H9 (cell line): ENCODE data around the gene DHCR7. TPM values are rescaled to one million over a fixed set of nuclear protein-coding genes. Genes with fewer than 3 reads are reported as not detected.

ENCODE experiments used
- DNase-seq: peaks from one replicate; pipeline ENCODE4 v3.0.0-alpha.2; 2017
- H2AFZ ChIP-seq: one replicate; pipeline ENCODE4 v1.6.1; 2013; ENCODE audit warnings: mild to moderate bottlenecking, low read length, control low read depth, moderate library complexity
- H2AK5ac ChIP-seq: 2 replicates; pipeline ENCODE4 v1.6.1; 2013; ENCODE audit warnings: low read length, control low read depth, mixed read lengths; ENCODE audit not compliant: insufficient read length
- H2BK120ac ChIP-seq: one replicate; pipeline ENCODE4 v1.6.1; 2013; ENCODE audit warnings: low read depth, mild to moderate bottlenecking, low read length, control low read depth, inconsistent platforms; ENCODE audit not compliant: poor library complexity, severe bottlenecking
- H2BK12ac ChIP-seq: 2 replicates; pipeline ENCODE4 v1.6.1; 2013; ENCODE audit warnings: low read length, control low read depth, mixed read lengths, low read depth; ENCODE audit not compliant: insufficient read length
- H2BK15ac ChIP-seq: 2 replicates; pipeline ENCODE4 v1.6.1; 2013; ENCODE audit warnings: low read depth, low read length, control low read depth
- H2BK20ac ChIP-seq: one replicate; pipeline ENCODE4 v1.6.1; 2013; ENCODE audit warnings: low read depth, mild to moderate bottlenecking, low read length, control low read depth, inconsistent platforms; ENCODE audit not compliant: poor library complexity, severe bottlenecking
- H2BK5ac ChIP-seq: 2 replicates; pipeline ENCODE4 v1.6.1; 2013; ENCODE audit warnings: low read length, control low read depth, mixed read lengths; ENCODE audit not compliant: insufficient read length
- H3K14ac ChIP-seq: 2 replicates; pipeline ENCODE4 v1.6.1; 2013; ENCODE audit warnings: low read length, control low read depth; ENCODE audit not compliant: insufficient read depth
- H3K18ac ChIP-seq: 2 replicates; pipeline ENCODE4 v1.6.1; 2013; ENCODE audit warnings: low read depth, mild to moderate bottlenecking, mixed read lengths, low read length, control low read depth; ENCODE audit not compliant: insufficient read length
- H3K23ac ChIP-seq: 2 replicates; pipeline ENCODE4 v1.6.1; 2013; ENCODE audit warnings: low read length, control low read depth, mixed read lengths, low read depth; ENCODE audit not compliant: insufficient read length
- H3K23me2 ChIP-seq: 2 replicates; pipeline ENCODE4 v1.6.1; 2013; ENCODE audit warnings: low read depth, mild to moderate bottlenecking, mixed read lengths, low read length, control low read depth; ENCODE audit not compliant: insufficient read length, poor library complexity, severe bottlenecking
- H3K27ac ChIP-seq: 2 replicates; pipeline ENCODE4 v1.5.1; 2013; ENCODE audit warnings: low read length, control low read depth, mixed read lengths, low read depth; ENCODE audit not compliant: insufficient read length
- H3K27me3 ChIP-seq: 2 replicates; pipeline ENCODE4 v1.6.1; 2013; ENCODE audit warnings: low read length, control low read depth, inconsistent platforms; ENCODE audit not compliant: insufficient read depth
- H3K4ac ChIP-seq: 2 replicates; pipeline ENCODE4 v1.6.1; 2013; ENCODE audit warnings: low read depth, mild to moderate bottlenecking, control low read depth, inconsistent platforms, low read length, moderate library complexity
- H3K4me1 ChIP-seq: 2 replicates; pipeline ENCODE4 v1.6.1; 2013; ENCODE audit warnings: low read length, control low read depth, inconsistent platforms; ENCODE audit not compliant: insufficient read depth
- H3K4me2 ChIP-seq: 2 replicates; pipeline ENCODE4 v1.6.1; 2013; ENCODE audit warnings: low read length, control low read depth, mixed read lengths; ENCODE audit not compliant: insufficient read length, insufficient read depth
- H3K56ac ChIP-seq: 2 replicates; pipeline ENCODE4 v1.6.1; 2013; ENCODE audit warnings: low read depth, mild to moderate bottlenecking, mixed read lengths, low read length, control low read depth; ENCODE audit not compliant: insufficient read length
- H3K79me1 ChIP-seq: 2 replicates; pipeline ENCODE4 v1.6.1; 2013; ENCODE audit warnings: low read depth, mild to moderate bottlenecking, moderate library complexity, low read length, control low read depth, inconsistent platforms; ENCODE audit not compliant: insufficient read depth, poor library complexity, severe bottlenecking
- H3K79me2 ChIP-seq: 2 replicates; pipeline ENCODE4 v1.6.1; 2013; ENCODE audit warnings: low read length, control low read depth, inconsistent platforms; ENCODE audit not compliant: insufficient read depth
- H3K9ac ChIP-seq: 2 replicates; pipeline ENCODE4 v1.6.1; 2013; ENCODE audit warnings: low read length, control low read depth, mixed read lengths; ENCODE audit not compliant: insufficient read length; ENCODE audit errors: extremely low read depth
- H3K9me3 ChIP-seq: one replicate; pipeline ENCODE4 v1.6.1; 2013; ENCODE audit warnings: low read depth, low read length, inconsistent platforms; ENCODE audit not compliant: control insufficient read depth
- H3T11ph ChIP-seq: one replicate; pipeline ENCODE4 v1.6.1; 2013; ENCODE audit warnings: mild to moderate bottlenecking, low read length, control low read depth, inconsistent platforms
- H4K20me1 ChIP-seq: one replicate; pipeline ENCODE4 v1.6.1; 2013; ENCODE audit not compliant: control insufficient read depth, insufficient read length, insufficient read depth
- H4K5ac ChIP-seq: 2 replicates; pipeline ENCODE4 v1.6.1; 2013; ENCODE audit warnings: low read depth, mild to moderate bottlenecking, mixed read lengths, low read length, control low read depth; ENCODE audit not compliant: insufficient read length
- H4K8ac ChIP-seq: replicated peaks from 2 replicates; pipeline ENCODE4 v1.6.1; 2013; ENCODE audit warnings: low read length, control low read depth, mixed read lengths, low read depth; ENCODE audit not compliant: insufficient read length
- H4K91ac ChIP-seq: 2 replicates; pipeline ENCODE4 v1.6.1; 2013; ENCODE audit warnings: low read depth, mild to moderate bottlenecking, moderate library complexity, mixed read lengths, low read length, control low read depth; ENCODE audit not compliant: insufficient read length
- H3K27ac Mint-ChIP-seq, 3 experiments: 2 replicates in 2 of 3; 3 replicates in 1 of 3; pipeline ENCODE4 v1.8.0; 2020 to 2021; ENCODE audit warnings: mixed read lengths in 3 of 3, mild to moderate bottlenecking in 1 of 3, moderate library complexity in 1 of 3
- H3K27me3 Mint-ChIP-seq: 2 replicates; pipeline ENCODE4 v1.8.0; 2021; ENCODE audit warnings: low read depth, mild to moderate bottlenecking, moderate library complexity, mixed read lengths
- H3K36me3 Mint-ChIP-seq, 3 experiments: 2 replicates in 2 of 3; 3 replicates in 1 of 3; pipeline ENCODE4 v1.8.0; 2020 to 2021; ENCODE audit warnings: low read depth in 3 of 3, mixed read lengths in 3 of 3; ENCODE audit not compliant: insufficient read depth in 1 of 3
- H3K4me1 Mint-ChIP-seq, 2 experiments: 2 replicates each; pipeline ENCODE4 v1.8.0; 2020; ENCODE audit warnings: mixed read lengths in 2 of 2
- H3K4me3 Mint-ChIP-seq, 2 experiments: 2 replicates in 1 of 2; 3 replicates in 1 of 2; pipeline ENCODE4 v1.8.0; 2020 to 2021; ENCODE audit warnings: mild to moderate bottlenecking in 2 of 2, mixed read lengths in 2 of 2, moderate library complexity in 1 of 2
- H3K9me3 Mint-ChIP-seq, 2 experiments: 2 replicates in 1 of 2; 3 replicates in 1 of 2; pipeline ENCODE4 v1.8.0; 2020; ENCODE audit warnings: mild to moderate bottlenecking in 2 of 2, mixed read lengths in 2 of 2, moderate library complexity in 1 of 2
- CTCF ChIP-seq: fragments of 200-600 bp; sonication (generic); conservative IDR thresholded peaks from 3 replicates; pipeline ENCODE4 v1.8.0; 2021; ENCODE audit warnings: antibody characterized with exemption, mild to moderate bottlenecking
- whole genome bisulfite sequencing: extraction: QIAGEN DNeasy Blood & Tissue Kit; methylation state at CpG from one replicate; pipeline ENCODE4 v1.1.7; 2013; ENCODE audit warnings: missing lambda C conversion rate, low lambda C conversion rate, mixed read lengths; ENCODE audit not compliant: insufficient read length; ENCODE audit errors: extremely low coverage; 5-methylcytosine and 5-hydroxymethylcytosine counted together
- total RNA-seq: library from RNA; stranded (reverse); gene quantifications from 2 replicates; pipeline ENCODE4 v1.2.1, GENCODE V29; 2021

The DHCR7 gene
- total RNA-seq, 1 experiment from 2014 or later = 124 TPM

- no peak overlapping the region for H2BK12ac ChIP-seq
- H2BK5ac ChIP-seq = no peak overlapping the region
- H2BK20ac ChIP-seq = no peak overlapping the region
- H3K23me2 ChIP-seq = no peaks in the 10 kb centered on the region
- H3K9ac ChIP-seq = no peak overlapping the region
- peaks cover 37 to 80% (median 68%) of the 10 kb centered on the region in 3 experiments for H3K36me3 Mint-ChIP-seq
- no peak for TF ChIP-seq CTCF
- H4K20me1 ChIP-seq = no peaks in the 10 kb centered on the region
- no peak overlapping the region for H2BK120ac ChIP-seq
- H4K8ac ChIP-seq = no peak overlapping the region
- H3K27ac ChIP-seq = no peak overlapping the region
- H3K27me3 Mint-ChIP-seq = no peaks in the 10 kb centered on the region
- no peak overlapping the region for H3K4me2 ChIP-seq
- no peaks in the 10 kb centered on the region for H3K79me1 ChIP-seq
- no peaks in the 10 kb centered on the region for H3K79me2 ChIP-seq
- H2AK5ac ChIP-seq = no peak overlapping the region
- H3K23ac ChIP-seq = no peak overlapping the region
- no peak overlapping the region for H4K91ac ChIP-seq
- no peak for DNase-seq
- H3K27me3 ChIP-seq = no peaks in the 10 kb centered on the region
- no peaks in the 10 kb centered on the region for H3K9me3 Mint-ChIP-seq
- no peak overlapping the region for H3K14ac ChIP-seq
- no peak overlapping the region for H2BK15ac ChIP-seq
- H3K18ac ChIP-seq = no peak overlapping the region
- no peak overlapping the region for H3T11ph ChIP-seq
- H3K4me1 ChIP-seq = no peaks in the 10 kb centered on the region
- no peak overlapping the region for H3K4me3 Mint-ChIP-seq
- H3K4ac ChIP-seq = no peak overlapping the region
- WGBS = no CpG with 5 or more reads among the region's 6 CpGs
- no peaks in the 10 kb centered on the region for H3K4me1 Mint-ChIP-seq
- no peak overlapping the region for H3K27ac Mint-ChIP-seq
- H2AFZ ChIP-seq = no peak overlapping the region
- no peak overlapping the region for H3K56ac ChIP-seq
- no peaks in the 10 kb centered on the region for H3K9me3 ChIP-seq
- H4K5ac ChIP-seq = no peak overlapping the region
Measured at GRCh38 chr11:71437399-71437798, 10.8 kb downstream of the DHCR7 start.
